ENCODE measurements around the gene DPP10.

Gene DPP10

GRCh38 chr2:115305712-115306111 is 863.3 kb downstream of the DPP10 start:
- no peaks in the 10 kb centered on the region for H3K36me3 ChIP-seq (ENCODE audit: control insufficient read depth, insufficient read depth, low read length)
- H3K4me1 ChIP-seq (ENCODE audit: control insufficient read depth, insufficient read depth, low read length): no peaks in the 10 kb centered on the region
- no peaks in the 10 kb centered on the region for H3K27me3 ChIP-seq (ENCODE audit: control insufficient read depth, insufficient read depth, low read length)
- no peak overlapping the region for H3K9ac ChIP-seq (ENCODE audit: low read length)
- no peak overlapping the region for H3K4me3 ChIP-seq (ENCODE audit: low read length)
- no peak overlapping the region for H3K27ac ChIP-seq (ENCODE audit: low read depth, low read length)

- Histone ChIP-seq H3K4me1 (ENCODE audit: control insufficient read depth, insufficient read depth, low read length) (no peaks in the 10 kb centered on the region), H3K9ac (ENCODE audit: low read length) (no peak overlapping the region), H3K27me3 (ENCODE audit: control insufficient read depth, insufficient read depth, low read length) (no peaks in the 10 kb centered on the region), H3K36me3 (ENCODE audit: control insufficient read depth, insufficient read depth, low read length) (no peaks in the 10 kb centered on the region), H3K27ac (ENCODE audit: low read depth, low read length) (no peak overlapping the region), H3K4me3 (ENCODE audit: low read length) (no peak overlapping the region)
Observed at GRCh38 chr2:115314119-115314518, 871.7 kb downstream of the DPP10 start.

- H3K27ac ChIP-seq (ENCODE audit: low read depth, low read length): no peak overlapping the region
- no peaks in the 10 kb centered on the region for H3K4me1 ChIP-seq (ENCODE audit: control insufficient read depth, insufficient read depth, low read length)
- H3K4me3 ChIP-seq (ENCODE audit: low read length): no peak overlapping the region
- no peaks in the 10 kb centered on the region for H3K27me3 ChIP-seq (ENCODE audit: control insufficient read depth, insufficient read depth, low read length)
- no peaks in the 10 kb centered on the region for H3K36me3 ChIP-seq (ENCODE audit: control insufficient read depth, insufficient read depth, low read length)
- H3K9ac ChIP-seq (ENCODE audit: low read length): no peak overlapping the region
Observed at GRCh38 chr2:115327061-115327460, 884.6 kb downstream of the DPP10 start.

- H3K27ac ChIP-seq (ENCODE audit: low read depth, low read length): no peak overlapping the region
- no peak overlapping the region for H3K9ac ChIP-seq (ENCODE audit: low read length)
- no peaks in the 10 kb centered on the region for H3K4me1 ChIP-seq (ENCODE audit: control insufficient read depth, insufficient read depth, low read length)
- H3K4me3 ChIP-seq (ENCODE audit: low read length): no peak overlapping the region
- no peaks in the 10 kb centered on the region for H3K27me3 ChIP-seq (ENCODE audit: control insufficient read depth, insufficient read depth, low read length)
- H3K36me3 ChIP-seq (ENCODE audit: control insufficient read depth, insufficient read depth, low read length): no peaks in the 10 kb centered on the region
Observed at GRCh38 chr2:115359550-115359949, 917.1 kb downstream of the DPP10 start.

- Histone ChIP-seq H3K27ac (ENCODE audit: low read depth, low read length) (no peak overlapping the region), H3K36me3 (ENCODE audit: control insufficient read depth, insufficient read depth, low read length) (no peaks in the 10 kb centered on the region), H3K4me1 (ENCODE audit: control insufficient read depth, insufficient read depth, low read length) (no peaks in the 10 kb centered on the region), H3K9ac (ENCODE audit: low read length) (no peak overlapping the region), H3K27me3 (ENCODE audit: control insufficient read depth, insufficient read depth, low read length) (no peaks in the 10 kb centered on the region), H3K4me3 (ENCODE audit: low read length) (no peak overlapping the region)
Observed at GRCh38 chr2:115364093-115364492, 921.7 kb downstream of the DPP10 start.

- Histone ChIP-seq H3K36me3 (ENCODE audit: control insufficient read depth, insufficient read depth, low read length) (no peaks in the 10 kb centered on the region), H3K9ac (ENCODE audit: low read length) (no peak overlapping the region), H3K27ac (ENCODE audit: low read depth, low read length) (no peak overlapping the region), H3K4me3 (ENCODE audit: low read length) (no peak overlapping the region), H3K4me1 (ENCODE audit: control insufficient read depth, insufficient read depth, low read length) (no peaks in the 10 kb centered on the region), H3K27me3 (ENCODE audit: control insufficient read depth, insufficient read depth, low read length) (no peaks in the 10 kb centered on the region)
Observed at GRCh38 chr2:115369400-115369799, 927.0 kb downstream of the DPP10 start.

GRCh38 chr2:115374981-115375380 is 932.5 kb downstream of the DPP10 start:
- Histone ChIP-seq H3K4me3 (ENCODE audit: low read length) (no peak overlapping the region), H3K4me1 (ENCODE audit: control insufficient read depth, insufficient read depth, low read length) (no peaks in the 10 kb centered on the region), H3K36me3 (ENCODE audit: control insufficient read depth, insufficient read depth, low read length) (no peaks in the 10 kb centered on the region), H3K27ac (ENCODE audit: low read depth, low read length) (no peak overlapping the region), H3K27me3 (ENCODE audit: control insufficient read depth, insufficient read depth, low read length) (no peaks in the 10 kb centered on the region), H3K9ac (ENCODE audit: low read length) (no peak overlapping the region)

GRCh38 chr2:115384399-115384798 is 942.0 kb downstream of the DPP10 start:
- H3K36me3 ChIP-seq (ENCODE audit: control insufficient read depth, insufficient read depth, low read length): no peaks in the 10 kb centered on the region
- no peak overlapping the region for H3K4me3 ChIP-seq (ENCODE audit: low read length)
- H3K27me3 ChIP-seq (ENCODE audit: control insufficient read depth, insufficient read depth, low read length): no peaks in the 10 kb centered on the region
- no peak overlapping the region for H3K27ac ChIP-seq (ENCODE audit: low read depth, low read length)
- H3K4me1 ChIP-seq (ENCODE audit: control insufficient read depth, insufficient read depth, low read length): no peaks in the 10 kb centered on the region
- H3K9ac ChIP-seq (ENCODE audit: low read length): no peak overlapping the region

- Histone ChIP-seq H3K9ac (ENCODE audit: low read length) (no peak overlapping the region), H3K36me3 (ENCODE audit: control insufficient read depth, insufficient read depth, low read length) (no peaks in the 10 kb centered on the region), H3K4me3 (ENCODE audit: low read length) (no peak overlapping the region), H3K4me1 (ENCODE audit: control insufficient read depth, insufficient read depth, low read length) (no peaks in the 10 kb centered on the region), H3K27ac (ENCODE audit: low read depth, low read length) (no peak overlapping the region), H3K27me3 (ENCODE audit: control insufficient read depth, insufficient read depth, low read length) (no peaks in the 10 kb centered on the region)
Observed at GRCh38 chr2:115386465-115386864, 944.0 kb downstream of the DPP10 start.

- Histone ChIP-seq H3K4me1 (ENCODE audit: control insufficient read depth, insufficient read depth, low read length) (no peaks in the 10 kb centered on the region), H3K27me3 (ENCODE audit: control insufficient read depth, insufficient read depth, low read length) (no peaks in the 10 kb centered on the region), H3K27ac (ENCODE audit: low read depth, low read length) (no peak overlapping the region), H3K36me3 (ENCODE audit: control insufficient read depth, insufficient read depth, low read length) (no peaks in the 10 kb centered on the region), H3K9ac (ENCODE audit: low read length) (no peak overlapping the region), H3K4me3 (ENCODE audit: low read length) (no peak overlapping the region)
Observed at GRCh38 chr2:115389024-115389423, 946.6 kb downstream of the DPP10 start.

- no peak overlapping the region for H3K4me3 ChIP-seq (ENCODE audit: low read length)
- no peaks in the 10 kb centered on the region for H3K4me1 ChIP-seq (ENCODE audit: control insufficient read depth, insufficient read depth, low read length)
- no peaks in the 10 kb centered on the region for H3K36me3 ChIP-seq (ENCODE audit: control insufficient read depth, insufficient read depth, low read length)
- no peaks in the 10 kb centered on the region for H3K27me3 ChIP-seq (ENCODE audit: control insufficient read depth, insufficient read depth, low read length)
- H3K9ac ChIP-seq (ENCODE audit: low read length): no peak overlapping the region
- no peak overlapping the region for H3K27ac ChIP-seq (ENCODE audit: low read depth, low read length)
Observed at GRCh38 chr2:115389898-115390565, 947.6 kb downstream of the DPP10 start.

- Histone ChIP-seq H3K4me1 (ENCODE audit: control insufficient read depth, insufficient read depth, low read length) (no peaks in the 10 kb centered on the region), H3K9ac (ENCODE audit: low read length) (no peak overlapping the region), H3K27ac (ENCODE audit: low read depth, low read length) (no peak overlapping the region), H3K27me3 (ENCODE audit: control insufficient read depth, insufficient read depth, low read length) (no peaks in the 10 kb centered on the region), H3K4me3 (ENCODE audit: low read length) (no peak overlapping the region), H3K36me3 (ENCODE audit: control insufficient read depth, insufficient read depth, low read length) (no peaks in the 10 kb centered on the region)
Observed at GRCh38 chr2:115396579-115396978, 954.1 kb downstream of the DPP10 start.

- Histone ChIP-seq H3K9ac (ENCODE audit: low read length) (no peak overlapping the region), H3K36me3 (ENCODE audit: control insufficient read depth, insufficient read depth, low read length) (no peaks in the 10 kb centered on the region), H3K27ac (ENCODE audit: low read depth, low read length) (no peak overlapping the region), H3K4me1 (ENCODE audit: control insufficient read depth, insufficient read depth, low read length) (no peaks in the 10 kb centered on the region), H3K4me3 (ENCODE audit: low read length) (no peak overlapping the region), H3K27me3 (ENCODE audit: control insufficient read depth, insufficient read depth, low read length) (no peaks in the 10 kb centered on the region)
Observed at GRCh38 chr2:115400940-115401339, 958.5 kb downstream of the DPP10 start.

Data from rectal smooth muscle tissue (tissue), 1 donor.